Fibroblast of skin of right quadriceps (primary cell): ENCODE data around the gene TARBP1.
"Not testable (repeated sequence)": the region's sequence is repeated elsewhere in the genome, so short reads cannot be mapped to it uniquely, and the experiment has no call there.

Experiments used
- DNase-seq: peaks from one replicate; pipeline ENCODE4 v3.0.0-alpha.2; 2013

The TARBP1 gene

GRCh38 chr1:234381699-234382555 lies 97.1 kb downstream of the TARBP1 start:
- DNase-seq, result no peak

DNA sequence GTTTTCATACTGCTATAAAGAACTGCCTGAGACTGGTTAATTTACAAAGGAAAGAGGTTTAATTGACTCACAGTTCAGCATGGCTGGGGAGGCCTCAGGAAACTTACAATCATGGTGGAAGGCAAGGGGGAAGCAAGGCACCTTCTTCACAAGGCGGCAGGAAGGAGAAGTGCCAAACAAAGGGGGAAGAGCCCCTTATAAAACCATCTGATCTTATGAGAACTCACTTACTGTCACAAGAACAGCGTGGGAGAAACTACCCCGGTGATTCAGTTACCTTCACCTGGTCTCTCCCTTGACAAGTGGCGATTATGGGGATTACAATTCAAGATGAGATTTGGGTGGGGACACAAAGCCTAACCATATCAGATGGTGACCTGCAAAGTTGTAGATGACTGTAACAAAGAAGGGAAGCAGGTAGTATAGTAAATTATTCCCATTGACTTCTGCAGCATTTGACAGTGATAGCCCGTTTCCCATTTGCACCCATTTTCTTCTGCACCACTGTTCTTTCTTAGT lies 99.3 kb downstream of the TARBP1 start:
- DNase-seq, result not testable (repeated sequence)

DNA sequence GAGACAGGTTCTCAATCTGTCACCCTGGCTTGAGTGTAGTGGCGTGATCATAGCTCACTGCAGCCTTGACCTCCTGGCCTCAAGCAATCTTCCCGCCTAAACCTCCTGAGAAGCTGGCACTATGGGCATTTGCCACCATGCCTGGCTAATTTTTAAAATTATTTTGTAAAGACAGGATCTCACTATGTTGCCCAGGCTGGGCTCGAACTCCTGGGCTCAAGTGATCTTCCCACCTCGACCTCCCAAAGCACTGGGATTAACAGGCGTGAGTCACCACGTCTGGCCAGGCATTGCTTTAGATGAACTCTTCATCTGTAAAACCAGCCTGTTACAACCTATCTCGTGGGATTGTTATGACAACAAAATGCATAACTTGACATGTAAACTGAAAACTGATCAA lies 103.3 kb downstream of the TARBP1 start:
- DNase-seq, result no peak

- no peak for DNase-seq
These were observed 105.1 kb downstream of the TARBP1 start for GRCh38 chr1:234373959-234374254.

GRCh38 chr1:234373064-234373958 lies 105.7 kb downstream of the TARBP1 start, which contains the start of gene COA6:
TSS of gene COA6 (plus strand) at chr1:234373456. CDS start at chr1:234373467, 11 bp downstream.
- DNase-seq, result peak; percentile 97

DNA sequence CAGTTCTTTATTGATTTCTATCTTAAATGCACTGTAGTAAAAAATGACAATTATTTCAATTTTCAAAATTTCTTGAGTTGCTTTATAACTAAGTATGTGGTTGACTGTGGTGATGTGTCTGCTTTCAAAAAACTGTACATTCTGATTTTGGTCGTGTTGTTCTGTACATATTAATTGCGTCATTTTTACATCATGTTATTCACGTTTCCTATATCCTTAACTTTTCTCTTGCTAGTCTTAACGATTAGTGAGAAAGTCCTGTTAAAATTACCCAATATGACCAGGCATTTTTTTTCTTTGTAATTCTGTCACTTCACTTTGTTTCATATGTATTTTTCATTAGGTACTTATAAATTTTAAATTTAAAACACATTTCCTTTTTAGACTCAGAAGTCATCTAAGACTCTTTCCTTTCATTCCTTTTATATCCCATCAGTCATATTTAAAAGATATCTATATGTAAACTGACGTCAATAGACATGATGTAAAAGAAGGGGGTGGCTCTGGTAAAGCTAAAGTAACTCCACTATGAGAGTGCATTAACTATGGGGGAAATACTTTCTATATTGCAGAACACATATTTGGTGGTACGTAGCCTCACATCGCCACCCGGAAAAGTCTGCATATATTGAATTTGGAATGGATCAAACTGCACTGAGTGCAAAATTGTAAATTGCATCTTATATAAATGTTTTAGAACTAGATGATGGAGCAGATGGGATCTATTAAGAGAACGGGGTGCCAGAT lies 106.8 kb downstream of the TARBP1 start:
- no peak for DNase-seq

DNA sequence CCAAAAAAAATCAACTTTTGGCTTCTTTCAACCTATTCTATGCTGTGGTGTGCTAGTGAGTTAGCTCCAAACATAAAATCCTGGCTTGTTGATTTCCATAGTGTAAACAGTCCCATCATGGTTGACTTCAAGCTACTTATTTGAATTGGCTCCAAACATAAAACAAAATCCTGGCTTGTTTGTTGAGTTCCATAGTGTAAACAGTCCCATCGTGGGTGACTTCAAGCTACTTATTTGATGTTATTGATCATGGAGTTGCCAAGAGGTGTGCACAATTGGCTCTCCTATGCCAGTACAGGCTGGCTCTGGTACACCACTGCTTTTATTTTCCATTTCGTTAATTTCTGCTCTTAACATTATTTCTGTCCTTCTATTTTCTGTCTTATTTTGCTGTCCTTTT lies 107.6 kb downstream of the TARBP1 start:
- DNase-seq, result no peak

- peak; percentile 25 for DNase-seq
These were observed 109.2 kb downstream of the TARBP1 start for GRCh38 chr1:234369784-234370183.

DNA sequence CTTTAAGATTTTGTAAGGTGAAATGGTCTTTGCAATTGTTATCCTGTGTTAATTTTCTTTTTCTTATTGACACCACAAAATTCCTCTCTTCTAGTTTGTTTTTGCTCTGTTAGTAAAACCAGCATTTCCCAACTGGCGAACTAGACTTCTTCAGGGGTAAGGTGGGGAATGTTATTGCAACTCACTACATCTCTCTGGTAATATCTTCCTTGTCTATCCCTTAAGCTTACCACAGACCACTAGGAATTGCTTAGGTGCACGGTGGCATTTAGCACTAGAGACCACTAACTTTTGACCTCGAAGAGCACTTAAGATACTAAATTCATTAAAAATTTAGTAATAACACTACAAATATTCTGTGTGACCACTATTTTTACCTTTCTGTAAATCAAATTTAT lies 109.9 kb downstream of the TARBP1 start:
- DNase-seq, result no peak

DNA sequence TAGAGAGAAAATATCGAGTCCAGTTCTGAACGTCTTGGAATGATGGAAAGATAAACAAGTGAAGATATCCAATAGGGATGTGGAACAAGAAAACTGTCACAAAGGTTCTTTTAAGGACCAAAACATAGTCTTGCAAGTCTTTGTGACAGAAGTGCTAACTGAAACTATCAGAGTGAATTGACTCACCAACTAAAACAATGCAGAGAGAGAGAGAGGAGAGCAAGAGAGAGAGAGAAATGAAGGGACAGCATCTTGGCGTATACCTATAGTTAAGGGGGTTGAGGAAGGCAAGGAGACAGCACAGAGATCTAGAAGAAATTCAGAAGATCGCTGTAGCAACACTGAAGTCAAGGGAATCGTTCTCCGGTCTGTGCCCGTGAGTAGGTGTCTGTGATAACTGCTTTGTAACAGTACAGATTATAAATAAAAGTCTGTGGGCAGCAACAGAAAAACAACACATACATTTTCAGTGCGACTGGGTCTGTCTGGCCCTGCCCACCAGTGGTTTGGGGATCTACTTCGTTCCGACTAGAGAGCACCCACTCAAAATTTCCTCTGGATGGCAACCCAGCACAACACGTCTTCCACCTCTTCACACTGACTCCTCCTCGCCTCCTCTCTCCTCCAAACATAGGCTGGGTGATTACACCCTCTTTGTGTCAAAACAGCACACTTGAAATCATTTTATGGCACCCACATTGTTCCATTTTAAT lies 110.5 kb downstream of the TARBP1 start:
- no peak for DNase-seq

GRCh38 chr1:234362558-234362957 lies 116.4 kb downstream of the TARBP1 start:
- DNase-seq, result no peak

DNA sequence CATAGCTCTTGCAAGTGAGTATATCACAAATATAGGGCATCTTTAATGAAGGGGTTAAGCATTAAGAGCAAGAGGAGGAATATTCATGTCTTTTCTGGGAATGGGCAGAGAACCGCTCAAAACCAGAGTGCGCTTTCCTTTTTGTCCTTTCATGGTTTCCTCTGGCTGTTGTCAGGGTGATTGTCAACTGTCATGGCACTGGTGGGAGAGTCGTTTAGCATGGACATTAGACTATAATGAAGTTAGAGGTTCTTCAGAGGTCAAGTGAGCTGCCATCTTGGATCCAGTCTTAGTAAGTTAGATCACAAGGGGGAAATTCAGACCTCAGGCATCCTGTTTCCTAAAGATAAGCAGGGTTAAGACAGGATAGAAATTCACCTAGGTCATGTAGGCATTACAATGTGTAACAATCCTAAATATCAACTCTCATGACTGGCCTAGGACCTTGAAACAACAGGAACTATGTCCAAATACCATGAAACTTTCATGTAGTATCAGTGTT lies 117.8 kb downstream of the TARBP1 start:
- DNase-seq, result no peak

GRCh38 chr1:234357831-234358230 lies 121.1 kb downstream of the TARBP1 start:
- DNase-seq, result no peak

DNA sequence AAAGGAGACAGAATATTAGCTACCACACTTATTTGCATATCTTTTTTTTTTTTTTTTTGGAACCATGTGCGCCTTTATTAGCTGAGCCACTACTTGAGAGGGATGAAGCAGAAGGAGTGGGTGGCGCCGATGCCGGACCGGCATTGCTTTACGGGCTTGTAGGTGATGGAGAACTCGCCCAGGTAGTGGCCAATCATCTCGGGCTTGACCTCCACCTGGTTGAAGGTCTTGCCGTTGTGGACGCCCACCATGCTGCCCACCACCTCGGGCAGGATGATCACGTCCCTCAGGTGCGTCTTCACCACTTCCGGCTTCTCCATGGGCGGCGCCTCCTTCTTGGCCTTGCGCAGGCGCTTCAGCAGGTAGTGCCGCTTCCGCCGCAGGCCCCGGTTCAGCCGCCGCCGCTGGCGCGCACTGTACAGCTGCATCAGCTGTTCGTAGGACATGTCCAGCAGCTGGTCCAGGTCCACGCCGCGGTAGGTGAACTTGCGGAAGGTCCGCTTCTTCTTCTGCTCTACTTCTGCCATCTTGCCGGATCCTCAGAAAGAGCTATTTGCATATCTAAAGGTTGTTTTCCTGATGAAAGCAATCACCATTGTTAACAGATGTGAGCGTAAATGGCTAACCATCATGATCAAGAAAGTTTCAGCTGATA lies 122.2 kb downstream of the TARBP1 start:
- DNase-seq, result not testable (repeated sequence)

GRCh38 chr1:234355782-234356510 lies 123.0 kb downstream of the TARBP1 start:
- DNase-seq, result no peak

DNA sequence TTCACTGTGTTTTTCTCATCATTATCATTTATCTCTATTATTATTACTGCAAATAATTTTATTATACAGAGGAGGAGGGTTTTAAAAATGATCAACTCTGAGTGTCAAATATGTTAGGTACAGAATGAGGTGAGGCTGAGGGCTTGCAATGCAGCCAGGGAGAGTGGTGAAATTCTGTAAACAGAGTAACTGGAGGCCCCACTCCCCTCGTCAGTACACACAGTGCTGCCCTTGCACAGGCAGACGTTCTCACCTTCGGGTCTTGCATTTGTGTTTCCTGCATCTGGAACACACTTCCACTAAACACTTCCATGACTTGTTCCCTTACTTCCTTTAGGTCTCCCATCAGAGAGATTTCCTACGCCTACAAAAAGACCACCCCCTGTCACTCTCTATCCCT lies 130.0 kb downstream of the TARBP1 start:
- DNase-seq, result no peak

GRCh38 chr1:234345237-234345636 lies 133.7 kb downstream of the TARBP1 start:
- no peak for DNase-seq

- no peak for DNase-seq
These were observed 136.2 kb downstream of the TARBP1 start for GRCh38 chr1:234342774-234343173.
